ENCODE data around the gene CAMTA1. TPM values are rescaled to one million over a fixed set of nuclear protein-coding genes. Genes with fewer than 3 reads are reported as not detected.

CAMTA1 gene
- total RNA-seq, 6 donors from 2014 or later = 38.8 to 74.0 (median 46.1) TPM

DNA sequence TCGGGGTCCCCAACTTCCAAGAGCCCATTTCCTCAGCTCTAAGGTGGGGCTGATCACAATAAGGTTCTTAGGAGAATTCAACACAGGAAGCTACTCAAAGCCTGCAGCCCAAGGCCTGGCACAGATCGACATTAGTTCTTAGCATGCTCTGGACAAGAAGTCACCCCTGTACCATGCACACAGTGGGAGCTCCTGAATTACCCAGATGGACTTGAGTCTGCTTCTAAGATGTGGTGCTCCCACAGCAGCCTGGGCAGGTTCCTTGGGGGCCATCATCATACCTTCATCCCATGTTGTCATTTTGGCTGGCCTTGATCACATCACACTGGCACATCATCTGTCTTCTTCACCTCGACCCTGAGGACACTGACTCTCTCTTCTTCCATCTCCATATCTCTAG lies 832.6 kb downstream of the CAMTA1 start:
- no peaks in the 10 kb centered on the region for H3K36me3 ChIP-seq
- no peak for ATAC-seq (ENCODE audit: low FRiP score in 2 of 2)
- H3K4me1 ChIP-seq = peaks cover 0 to 4% (median 1%) of the 10 kb centered on the region in 4 donors
- DNase-seq = no peak
- H3K27ac ChIP-seq = no peak overlapping the region
- TF ChIP-seq EP300 (IDR thresholded peaks at IDR 0.05) = no peak
- TF ChIP-seq, protein P1, sequence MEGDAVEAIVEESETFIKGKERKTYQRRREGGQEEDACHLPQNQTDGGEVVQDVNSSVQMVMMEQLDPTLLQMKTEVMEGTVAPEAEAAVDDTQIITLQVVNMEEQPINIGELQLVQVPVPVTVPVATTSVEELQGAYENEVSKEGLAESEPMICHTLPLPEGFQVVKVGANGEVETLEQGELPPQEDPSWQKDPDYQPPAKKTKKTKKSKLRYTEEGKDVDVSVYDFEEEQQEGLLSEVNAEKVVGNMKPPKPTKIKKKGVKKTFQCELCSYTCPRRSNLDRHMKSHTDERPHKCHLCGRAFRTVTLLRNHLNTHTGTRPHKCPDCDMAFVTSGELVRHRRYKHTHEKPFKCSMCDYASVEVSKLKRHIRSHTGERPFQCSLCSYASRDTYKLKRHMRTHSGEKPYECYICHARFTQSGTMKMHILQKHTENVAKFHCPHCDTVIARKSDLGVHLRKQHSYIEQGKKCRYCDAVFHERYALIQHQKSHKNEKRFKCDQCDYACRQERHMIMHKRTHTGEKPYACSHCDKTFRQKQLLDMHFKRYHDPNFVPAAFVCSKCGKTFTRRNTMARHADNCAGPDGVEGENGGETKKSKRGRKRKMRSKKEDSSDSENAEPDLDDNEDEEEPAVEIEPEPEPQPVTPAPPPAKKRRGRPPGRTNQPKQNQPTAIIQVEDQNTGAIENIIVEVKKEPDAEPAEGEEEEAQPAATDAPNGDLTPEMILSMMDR (IDR thresholded peaks at IDR 0.05) = no peak
- TF ChIP-seq POLR2AphosphoS5 (IDR thresholded peaks at IDR 0.05) = no peak
- TF ChIP-seq POLR2A (IDR thresholded peaks at IDR 0.05) = no peak
- no peak overlapping the region for H3K4me3 ChIP-seq
- WGBS, 2 donors = 60 to 76% methylated on average over 2 to 3 of the region's 3 CpGs
- no peaks in the 10 kb centered on the region for H3K27me3 ChIP-seq
- no peaks in the 10 kb centered on the region for H3K9me3 ChIP-seq

DNA sequence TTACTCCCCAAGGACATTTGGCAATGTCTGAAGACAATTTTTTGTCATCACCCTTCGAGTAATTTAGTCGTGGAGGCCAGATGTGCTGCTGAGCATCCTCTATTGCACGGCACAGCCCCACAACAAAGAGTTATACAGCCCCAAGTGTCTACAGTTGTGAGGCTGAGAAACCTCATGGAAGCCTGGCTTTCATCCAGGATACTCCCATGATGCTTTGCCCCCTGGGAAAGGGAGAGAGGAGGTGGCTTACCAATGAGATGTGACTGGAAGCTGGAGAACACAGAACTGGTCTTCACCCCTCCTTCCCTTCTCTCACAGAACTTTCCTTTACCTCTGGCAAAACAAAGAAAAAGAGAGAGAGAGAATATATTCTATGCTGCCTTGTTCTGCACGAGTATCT lies 834.9 kb downstream of the CAMTA1 start:
- ATAC-seq (ENCODE audit: low FRiP score in 2 of 2) (no peak), DNase-seq (no peak)
- H3K27me3 ChIP-seq = no peaks in the 10 kb centered on the region
- no peaks in the 10 kb centered on the region for H3K36me3 ChIP-seq
- WGBS, 2 donors = 76 to 80% methylated on average over 4 of the region's 4 CpGs
- TF ChIP-seq, protein P1 (IDR thresholded peaks at IDR 0.05) = no peak
- no peak for TF ChIP-seq POLR2A (IDR thresholded peaks at IDR 0.05)
- TF ChIP-seq POLR2AphosphoS5 (IDR thresholded peaks at IDR 0.05) = no peak
- TF ChIP-seq EP300 (IDR thresholded peaks at IDR 0.05) = no peak
- peaks cover 0 to 4% (median 1%) of the 10 kb centered on the region in 4 donors for H3K4me1 ChIP-seq
- H3K4me3 ChIP-seq = no peak overlapping the region
- no peaks in the 10 kb centered on the region for H3K9me3 ChIP-seq
- H3K27ac ChIP-seq = no peak overlapping the region

DNA sequence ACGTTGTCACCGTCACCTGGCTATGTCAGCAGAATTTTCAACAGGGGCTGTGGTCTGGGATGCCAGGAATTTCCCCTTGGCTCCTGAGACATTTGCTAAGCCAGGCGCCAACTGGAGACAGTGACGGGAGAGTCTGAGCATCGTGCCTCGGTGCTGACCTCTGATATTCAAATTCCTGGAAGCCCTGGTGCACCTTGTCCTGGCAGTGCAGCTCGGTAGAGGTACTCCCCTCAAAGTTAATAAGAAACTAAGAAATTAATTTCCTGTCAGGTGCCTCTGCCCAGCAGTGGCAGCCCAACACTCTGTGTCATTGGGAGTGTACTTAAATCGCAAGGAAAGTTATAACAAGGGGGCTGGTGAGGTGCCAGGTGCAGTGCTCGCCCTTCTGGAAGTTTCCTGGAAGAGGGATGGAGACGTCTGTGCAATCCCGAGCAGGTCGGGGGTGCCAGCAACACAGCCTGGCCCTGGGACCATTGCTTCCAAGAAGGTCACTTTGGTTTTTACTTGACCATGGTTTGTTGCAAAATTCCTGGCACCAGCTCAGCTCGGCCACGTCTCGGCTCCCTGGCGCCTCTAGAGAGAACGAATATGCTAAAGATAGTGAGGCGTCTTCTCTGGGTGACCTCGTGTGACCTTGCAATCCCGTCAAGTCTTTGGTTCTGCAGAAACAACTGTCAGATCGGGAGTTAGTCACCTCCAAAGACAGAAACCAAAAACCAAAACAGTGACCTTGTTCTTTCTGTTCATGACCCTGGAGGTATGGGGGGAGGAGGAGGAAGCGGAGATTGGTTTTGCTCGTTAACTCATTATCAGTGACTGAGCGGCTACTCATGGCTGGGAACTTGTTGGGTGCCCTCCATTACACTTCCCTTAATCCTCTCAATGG lies 836.3 kb downstream of the CAMTA1 start:
- peaks cover 0 to 4% (median 1%) of the 10 kb centered on the region in 4 donors for H3K4me1 ChIP-seq
- ATAC-seq (ENCODE audit: low FRiP score in 2 of 2) = no peak
- H3K36me3 ChIP-seq = no peaks in the 10 kb centered on the region
- no peaks in the 10 kb centered on the region for H3K27me3 ChIP-seq
- no peaks in the 10 kb centered on the region for H3K9me3 ChIP-seq
- DNase-seq = no peak
- 42 to 47% methylated on average over 8 to 24 of the region's 24 CpGs for WGBS, 2 donors
- no peak overlapping the region for H3K4me3 ChIP-seq
- TF ChIP-seq, protein P1 (IDR thresholded peaks at IDR 0.05) = no peak
- TF ChIP-seq POLR2A (IDR thresholded peaks at IDR 0.05) = no peak
- TF ChIP-seq POLR2AphosphoS5 (IDR thresholded peaks at IDR 0.05) = no peak
- TF ChIP-seq EP300 (IDR thresholded peaks at IDR 0.05) = no peak
- H3K27ac ChIP-seq = no peak overlapping the region

DNA sequence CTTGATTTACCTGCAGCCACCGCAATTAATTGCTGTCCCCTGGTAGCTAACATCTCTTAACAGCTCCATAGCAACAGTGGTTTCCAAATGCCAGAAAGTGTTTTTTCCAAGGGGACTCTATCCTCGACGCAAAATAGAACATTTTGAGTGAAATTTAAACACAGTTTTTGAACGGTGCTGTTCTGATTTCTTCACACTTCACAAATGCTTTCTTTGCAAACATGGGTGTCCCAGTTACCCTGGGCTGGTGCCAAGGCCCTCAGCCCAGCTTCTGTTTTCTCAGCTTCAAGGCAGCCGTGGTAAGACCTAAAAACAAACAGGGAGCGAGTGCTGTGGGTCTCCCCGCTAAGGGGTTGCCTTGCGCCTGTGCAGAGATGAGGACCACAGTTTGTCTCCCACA lies 838.6 kb downstream of the CAMTA1 start:
- DNase-seq (no peak), ATAC-seq (ENCODE audit: low FRiP score in 2 of 2) (no peak)
- Histone ChIP-seq H3K27ac (no peak overlapping the region), H3K36me3 (no peaks in the 10 kb centered on the region), H3K4me3 (no peak overlapping the region), H3K27me3 (no peaks in the 10 kb centered on the region), H3K9me3 (no peaks in the 10 kb centered on the region), H3K4me1 (peaks cover 0 to 4% (median 1%) of the 10 kb centered on the region in 4 donors)
- no peak for TF ChIP-seq EP300 (IDR thresholded peaks at IDR 0.05)
- no peak for TF ChIP-seq POLR2AphosphoS5 (IDR thresholded peaks at IDR 0.05)
- TF ChIP-seq POLR2A (IDR thresholded peaks at IDR 0.05) = no peak
- TF ChIP-seq, protein P1 (IDR thresholded peaks at IDR 0.05) = no peak
- WGBS, 2 donors = 48 to 61% methylated on average over 8 of the region's 8 CpGs

All from upper lobe of left lung (tissue), 6 donors.